Keratinocyte (primary cell): ENCODE results near the gene TSPAN7.

ENCODE experiments used
- EZH2 ChIP-seq: IDR thresholded peaks from one replicate; pipeline ENCODE4 v1.6.1; 2012; ENCODE audit warnings: inconsistent platforms, mild to moderate bottlenecking, low read length, moderate library complexity
- TF ChIP-seq, protein P1 (sequence below), 3 experiments: IDR thresholded peaks in 1 of 3; conservative IDR thresholded peaks in 1 of 3; optimal IDR thresholded peaks in 1 of 3; 2 replicates in 2 of 3; 3 replicates in 1 of 3; pipeline versions ENCODE3 to v1.5.1; 2011; ENCODE audit warnings: low read length in 3 of 3, mild to moderate bottlenecking in 3 of 3, moderate library complexity in 2 of 3, control low read depth in 1 of 3, inconsistent platforms in 1 of 3; ENCODE audit not compliant: insufficient read depth in 2 of 3; ENCODE audit errors: extremely low read depth in 1 of 3

DNA sequence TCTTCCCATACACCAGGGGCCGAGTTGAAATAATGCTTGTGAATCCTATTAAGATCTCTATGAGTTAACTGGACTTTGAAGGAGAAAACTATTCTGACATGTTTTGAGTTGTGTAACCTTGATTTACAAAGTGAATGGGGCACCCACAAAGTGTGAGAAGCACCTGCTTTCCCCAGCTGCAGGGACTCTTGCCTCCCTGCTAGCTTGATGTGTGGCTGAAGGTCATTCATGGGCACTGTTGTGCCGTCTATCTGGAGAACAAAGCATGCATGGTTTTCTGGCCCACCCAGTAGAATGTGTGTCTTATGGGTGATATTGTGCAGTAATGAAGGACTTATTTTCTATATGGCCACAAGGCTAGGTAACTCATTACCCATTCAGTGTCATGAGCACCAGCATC, 53.1 kb downstream of the TSPAN7 start:
- TF ChIP-seq, protein P1, sequence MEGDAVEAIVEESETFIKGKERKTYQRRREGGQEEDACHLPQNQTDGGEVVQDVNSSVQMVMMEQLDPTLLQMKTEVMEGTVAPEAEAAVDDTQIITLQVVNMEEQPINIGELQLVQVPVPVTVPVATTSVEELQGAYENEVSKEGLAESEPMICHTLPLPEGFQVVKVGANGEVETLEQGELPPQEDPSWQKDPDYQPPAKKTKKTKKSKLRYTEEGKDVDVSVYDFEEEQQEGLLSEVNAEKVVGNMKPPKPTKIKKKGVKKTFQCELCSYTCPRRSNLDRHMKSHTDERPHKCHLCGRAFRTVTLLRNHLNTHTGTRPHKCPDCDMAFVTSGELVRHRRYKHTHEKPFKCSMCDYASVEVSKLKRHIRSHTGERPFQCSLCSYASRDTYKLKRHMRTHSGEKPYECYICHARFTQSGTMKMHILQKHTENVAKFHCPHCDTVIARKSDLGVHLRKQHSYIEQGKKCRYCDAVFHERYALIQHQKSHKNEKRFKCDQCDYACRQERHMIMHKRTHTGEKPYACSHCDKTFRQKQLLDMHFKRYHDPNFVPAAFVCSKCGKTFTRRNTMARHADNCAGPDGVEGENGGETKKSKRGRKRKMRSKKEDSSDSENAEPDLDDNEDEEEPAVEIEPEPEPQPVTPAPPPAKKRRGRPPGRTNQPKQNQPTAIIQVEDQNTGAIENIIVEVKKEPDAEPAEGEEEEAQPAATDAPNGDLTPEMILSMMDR (optimal IDR thresholded peaks at IDR 0.05 in 1 of 3, IDR thresholded peaks at IDR 0.05 in 1 of 3, conservative IDR thresholded peaks at IDR 0.05 in 1 of 3; ENCODE audit: extremely low read depth in 1 of 3, insufficient read depth in 2 of 3, low read length in 3 of 3) = no peak
- no peak for TF ChIP-seq EZH2
